HL-60/S4 treated with retinoic acid at 250 ng/mL for 4 days and 3 days (cell line): ENCODE measurements around the gene SLC29A3.

Experiments used
- in situ Hi-C: fragments of 300-500 bp; cut with MboI; formaldehyde crosslinking; loops from 2 replicates; pipeline ENCODE4 v1.7.0; 2022; ENCODE audit warnings: low sequenced_read_pairs

The SLC29A3 gene

GRCh38 chr10:71297343-71297742 lies 21.7 kb upstream of the SLC29A3 start:
- in situ Hi-C loops: no loop called here

GRCh38 chr10:71299071-71299785 lies 19.8 kb upstream of the SLC29A3 start:
- in situ Hi-C loops: no loop called here

- in situ Hi-C loops: loop anchor here (25.0 kb wide), 2 partner anchors 412 to 512 kb away; partner anchors contain the start of gene C10orf105
Measured at GRCh38 chr10:71300555-71301370, 18.3 kb upstream of the SLC29A3 start.

GRCh38 chr10:71301371-71301916 lies 17.6 kb upstream of the SLC29A3 start:
- in situ Hi-C loops: loop anchor here (25.0 kb wide), 2 partner anchors 411 to 511 kb away; partner anchors contain the start of gene C10orf105

- in situ Hi-C loops: loop anchor here (25.0 kb wide), 2 partner anchors 410 to 510 kb away; partner anchors contain the start of gene C10orf105
Measured at GRCh38 chr10:71302451-71302850, 16.6 kb upstream of the SLC29A3 start.

GRCh38 chr10:71302874-71303568 lies 16.0 kb upstream of the SLC29A3 start:
- in situ Hi-C loops: loop anchor here (25.0 kb wide), 2 partner anchors 409 to 509 kb away; partner anchors contain the start of gene C10orf105

GRCh38 chr10:71303569-71303907 lies 15.5 kb upstream of the SLC29A3 start:
- in situ Hi-C loops: loop anchor here (25.0 kb wide), 2 partner anchors 409 to 509 kb away; partner anchors contain the start of gene C10orf105

- in situ Hi-C loops: loop anchor here (25.0 kb wide), 2 partner anchors 407 to 507 kb away; partner anchors contain the start of gene C10orf105
Measured at GRCh38 chr10:71304914-71305313, 14.1 kb upstream of the SLC29A3 start.

- in situ Hi-C loops: loop anchor here (25.0 kb wide), 2 partner anchors 405 to 505 kb away; partner anchors contain the start of gene C10orf105
Measured at GRCh38 chr10:71306979-71307378, 12.1 kb upstream of the SLC29A3 start.

GRCh38 chr10:71307469-71308085 lies 11.5 kb upstream of the SLC29A3 start:
- in situ Hi-C loops: loop anchor here (25.0 kb wide), 2 partner anchors 405 to 505 kb away; partner anchors contain the start of gene C10orf105

GRCh38 chr10:71308244-71308643 lies 10.8 kb upstream of the SLC29A3 start:
- in situ Hi-C loops: loop anchor here (25.0 kb wide), 2 partner anchors 404 to 504 kb away; partner anchors contain the start of gene C10orf105

GRCh38 chr10:71308985-71309384 lies 10.1 kb upstream of the SLC29A3 start:
- in situ Hi-C loops: loop anchor here (25.0 kb wide), 2 partner anchors 403 to 503 kb away; partner anchors contain the start of gene C10orf105

GRCh38 chr10:71309919-71310318 lies 9.1 kb upstream of the SLC29A3 start:
- in situ Hi-C loops: loop anchor here (25.0 kb wide), 2 partner anchors 402 to 502 kb away; partner anchors contain the start of gene C10orf105

GRCh38 chr10:71312220-71312619 lies 6.8 kb upstream of the SLC29A3 start:
- in situ Hi-C loops: loop anchor here (25.0 kb wide), 2 partner anchors 400 to 500 kb away; partner anchors contain the start of gene C10orf105

GRCh38 chr10:71312811-71313789 lies 6.0 kb upstream of the SLC29A3 start:
- in situ Hi-C loops: loop anchor here (25.0 kb wide), 2 partner anchors 399 to 499 kb away; partner anchors contain the start of gene C10orf105

GRCh38 chr10:71314028-71314693 lies 4.9 kb upstream of the SLC29A3 start:
- in situ Hi-C loops: loop anchor here (25.0 kb wide), 2 partner anchors 398 to 498 kb away; partner anchors contain the start of gene C10orf105

- in situ Hi-C loops: loop anchor here (25.0 kb wide), 2 partner anchors 398 to 498 kb away; partner anchors contain the start of gene C10orf105
Measured at GRCh38 chr10:71314694-71315225, 4.3 kb upstream of the SLC29A3 start.
